Thyroid gland (tissue), 4 donors: ENCODE results near the gene MPP1. TPM values are rescaled to one million over a fixed set of nuclear protein-coding genes. Genes with fewer than 3 reads are reported as not detected.

Experiments
- DNase-seq, 2 donors: peaks; one replicate each; pipeline ENCODE4 v3.0.0-alpha.2; 2019
- H3K27ac ChIP-seq, 3 donors: fragments of 200-600 bp; sonication (generic); 1 replicate in 2 of 3; 2 replicates in 1 of 3; pipeline ENCODE4 v1.5.1; 2016 to 2019; ENCODE audit warnings: mild to moderate bottlenecking in 1 of 3, moderate library complexity in 1 of 3
- H3K27me3 ChIP-seq: fragments of 200-600 bp; sonication (generic); one replicate; pipeline ENCODE4 v1.5.1; 2019
- H3K36me3 ChIP-seq, 2 donors: fragments of 200-600 bp; sonication (generic); one replicate each; pipeline ENCODE4 v1.5.1; 2016 to 2019
- H3K4me1 ChIP-seq, 2 donors: fragments of 200-600 bp; sonication (generic); one replicate each; pipeline ENCODE4 v1.5.1; 2017 to 2019
- H3K4me3 ChIP-seq, 3 donors: fragments of 200-600 bp; sonication (generic); replicated peaks in 1 of 3; 1 replicate in 2 of 3; 2 replicates in 1 of 3; pipeline ENCODE4 v1.5.1; 2016; ENCODE audit warnings: mild to moderate bottlenecking in 1 of 3
- H3K9me3 ChIP-seq: fragments of 200-600 bp; sonication (generic); one replicate; pipeline ENCODE4 v1.5.1; 2017
- POLR2A ChIP-seq, 2 donors: fragments of 450-650 bp; IDR thresholded peaks; one replicate each; pipeline ENCODE4 v1.6.1; 2017; ENCODE audit warnings: antibody characterized with exemption in 2 of 2, mild to moderate bottlenecking in 2 of 2, moderate library complexity in 1 of 2
- WGBS, 2 donors: methylation state at CpG; one replicate each; pipeline ENCODE4 v1.1.5; 2017; 5-methylcytosine and 5-hydroxymethylcytosine counted together
- intact Hi-C: fragments of 100-400 bp; cut with DNase I; formaldehyde crosslinking; loops from one replicate; pipeline ENCODE4 v1.15.1; 2023
- total RNA-seq, 4 donors: library from RNA; depleted of rRNA; stranded (reverse); fragments of >200 nt; gene quantifications; one replicate each; pipeline ENCODE4 v1.2.3, GENCODE V29; 2016
- TF ChIP-seq, protein P1 (sequence below), 6 experiments: fragments of 200-600 bp in 3 of 6; fragments of 450-650 bp in 3 of 6; sonication (generic) in 3 of 6; IDR thresholded peaks; one replicate each; pipeline ENCODE4 v1.5.1; 2016 to 2019; ENCODE audit warnings: antibody characterized with exemption in 6 of 6, mild to moderate bottlenecking in 2 of 6, inconsistent platforms in 1 of 6, moderate library complexity in 1 of 6

The MPP1 gene
- total RNA-seq, 4 donors from 2014 or later = 26.8 to 47.3 (median 28.8) TPM

DNA sequence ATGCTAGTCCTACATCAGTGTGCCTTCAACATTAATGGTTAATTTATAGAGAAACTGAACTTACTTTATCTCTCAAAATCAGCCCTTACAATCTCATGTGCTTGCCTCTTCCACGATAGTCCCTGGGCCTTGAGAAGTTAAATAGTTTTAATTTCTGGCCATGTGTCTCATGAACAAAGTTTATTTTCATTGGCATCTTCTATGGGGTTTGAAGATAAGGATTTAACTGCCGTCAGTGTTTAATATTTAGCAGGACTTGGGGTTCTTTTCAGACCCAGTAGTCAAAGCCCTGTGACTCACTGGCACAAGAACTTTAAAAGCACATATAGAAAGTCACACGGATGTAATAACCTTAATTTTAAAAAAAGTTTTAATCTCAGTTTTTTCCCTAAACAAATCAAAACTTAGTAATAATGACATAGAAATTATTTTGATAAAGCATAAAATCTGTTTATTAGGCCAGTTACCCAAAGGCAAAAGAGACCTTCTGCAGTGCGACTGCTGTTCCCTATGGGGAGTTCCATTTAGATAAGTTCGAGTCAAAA, 10.1 kb upstream of the MPP1 start:
- Histone ChIP-seq H3K36me3 (no peaks in the 10 kb centered on the region), H3K27ac (no peak overlapping the region), H3K4me1 (no peaks in the 10 kb centered on the region), H3K9me3 (no peaks in the 10 kb centered on the region), H3K4me3 (no peak overlapping the region), H3K27me3 (no peaks in the 10 kb centered on the region)
- DNase-seq = no peak
- TF ChIP-seq, protein P1, sequence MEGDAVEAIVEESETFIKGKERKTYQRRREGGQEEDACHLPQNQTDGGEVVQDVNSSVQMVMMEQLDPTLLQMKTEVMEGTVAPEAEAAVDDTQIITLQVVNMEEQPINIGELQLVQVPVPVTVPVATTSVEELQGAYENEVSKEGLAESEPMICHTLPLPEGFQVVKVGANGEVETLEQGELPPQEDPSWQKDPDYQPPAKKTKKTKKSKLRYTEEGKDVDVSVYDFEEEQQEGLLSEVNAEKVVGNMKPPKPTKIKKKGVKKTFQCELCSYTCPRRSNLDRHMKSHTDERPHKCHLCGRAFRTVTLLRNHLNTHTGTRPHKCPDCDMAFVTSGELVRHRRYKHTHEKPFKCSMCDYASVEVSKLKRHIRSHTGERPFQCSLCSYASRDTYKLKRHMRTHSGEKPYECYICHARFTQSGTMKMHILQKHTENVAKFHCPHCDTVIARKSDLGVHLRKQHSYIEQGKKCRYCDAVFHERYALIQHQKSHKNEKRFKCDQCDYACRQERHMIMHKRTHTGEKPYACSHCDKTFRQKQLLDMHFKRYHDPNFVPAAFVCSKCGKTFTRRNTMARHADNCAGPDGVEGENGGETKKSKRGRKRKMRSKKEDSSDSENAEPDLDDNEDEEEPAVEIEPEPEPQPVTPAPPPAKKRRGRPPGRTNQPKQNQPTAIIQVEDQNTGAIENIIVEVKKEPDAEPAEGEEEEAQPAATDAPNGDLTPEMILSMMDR (IDR thresholded peaks at IDR 0.05) = no peak
- TF ChIP-seq POLR2A (IDR thresholded peaks at IDR 0.05) = no peak
- WGBS, 2 donors = 82 to 83% methylated on average over 5 of the region's 5 CpGs
- intact Hi-C loops = no loop called here

DNA sequence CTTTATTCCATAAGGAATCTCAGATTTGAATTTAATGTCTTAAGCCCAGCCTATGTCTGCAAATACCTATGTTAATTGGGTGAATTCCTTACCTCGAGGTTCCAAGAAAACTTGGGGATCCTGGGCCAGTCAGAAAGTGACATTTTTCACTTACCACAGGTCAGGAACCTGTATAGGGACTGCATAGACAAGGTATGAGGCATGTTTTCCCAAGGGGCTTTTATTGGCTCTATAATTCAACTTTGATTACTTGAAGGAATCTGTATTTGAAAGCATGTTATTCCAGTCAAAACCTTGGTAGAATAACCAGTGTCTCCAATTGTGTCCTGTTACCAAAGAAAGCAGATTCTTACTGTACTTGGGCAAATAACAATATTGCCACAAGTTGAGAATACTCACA, 8.5 kb upstream of the MPP1 start:
- TF ChIP-seq, protein P1 (IDR thresholded peaks at IDR 0.05) = no peak
- TF ChIP-seq POLR2A (IDR thresholded peaks at IDR 0.05) = no peak
- H3K36me3 ChIP-seq = no peaks in the 10 kb centered on the region
- DNase-seq = no peak
- no peaks in the 10 kb centered on the region for H3K4me1 ChIP-seq
- H3K9me3 ChIP-seq = no peaks in the 10 kb centered on the region
- H3K27ac ChIP-seq = no peak overlapping the region
- no peak overlapping the region for H3K4me3 ChIP-seq
- intact Hi-C loops = no loop called here
- 11 to 50% methylated on average over 1 of the region's 1 CpG for WGBS, 2 donors
- no peaks in the 10 kb centered on the region for H3K27me3 ChIP-seq

DNA sequence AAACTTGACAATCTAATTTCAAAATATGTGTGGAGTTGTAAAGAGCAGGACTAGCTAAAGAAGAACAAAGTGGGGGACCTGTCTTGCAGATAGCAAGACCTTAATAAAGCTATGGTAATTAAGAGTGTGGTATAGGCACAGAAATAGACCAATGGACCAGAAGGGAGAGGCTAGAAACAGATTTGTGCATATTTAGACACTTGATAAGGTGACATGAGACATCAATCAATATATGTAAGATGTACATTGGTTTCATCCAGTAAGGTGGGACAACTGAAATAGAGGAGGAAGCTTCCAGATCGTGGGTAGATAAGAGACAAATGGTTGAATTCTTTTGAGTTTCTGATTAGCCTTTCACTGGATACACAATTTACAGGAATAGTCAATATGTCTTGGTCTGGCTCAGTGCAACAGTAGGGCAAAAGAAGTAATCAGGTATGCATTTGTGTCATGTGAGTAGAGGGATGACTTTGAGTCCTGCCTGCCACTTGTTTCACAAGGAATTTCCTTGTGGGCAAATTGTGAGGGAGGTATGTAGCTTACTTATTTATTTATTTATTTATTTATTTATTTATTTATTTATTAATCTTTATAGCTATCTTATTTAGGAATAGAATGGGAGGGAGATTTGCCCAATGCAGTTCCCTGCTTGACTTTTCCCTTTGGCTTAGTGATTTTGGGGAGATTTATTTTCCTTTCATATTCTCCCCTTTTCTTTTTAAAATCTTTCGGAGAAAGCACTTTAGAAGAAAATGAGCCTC, 7.2 kb upstream of the MPP1 start:
- Histone ChIP-seq H3K9me3 (no peaks in the 10 kb centered on the region), H3K4me3 (no peak overlapping the region), H3K36me3 (no peaks in the 10 kb centered on the region), H3K27ac (no peak overlapping the region), H3K4me1 (no peaks in the 10 kb centered on the region), H3K27me3 (no peaks in the 10 kb centered on the region)
- TF ChIP-seq, protein P1 (IDR thresholded peaks at IDR 0.05) = no peak
- TF ChIP-seq POLR2A (IDR thresholded peaks at IDR 0.05) = no peak
- WGBS, 2 donors = 87% methylated on average over 2 of the region's 2 CpGs
- intact Hi-C loops = no loop called here
- no peak for DNase-seq

DNA sequence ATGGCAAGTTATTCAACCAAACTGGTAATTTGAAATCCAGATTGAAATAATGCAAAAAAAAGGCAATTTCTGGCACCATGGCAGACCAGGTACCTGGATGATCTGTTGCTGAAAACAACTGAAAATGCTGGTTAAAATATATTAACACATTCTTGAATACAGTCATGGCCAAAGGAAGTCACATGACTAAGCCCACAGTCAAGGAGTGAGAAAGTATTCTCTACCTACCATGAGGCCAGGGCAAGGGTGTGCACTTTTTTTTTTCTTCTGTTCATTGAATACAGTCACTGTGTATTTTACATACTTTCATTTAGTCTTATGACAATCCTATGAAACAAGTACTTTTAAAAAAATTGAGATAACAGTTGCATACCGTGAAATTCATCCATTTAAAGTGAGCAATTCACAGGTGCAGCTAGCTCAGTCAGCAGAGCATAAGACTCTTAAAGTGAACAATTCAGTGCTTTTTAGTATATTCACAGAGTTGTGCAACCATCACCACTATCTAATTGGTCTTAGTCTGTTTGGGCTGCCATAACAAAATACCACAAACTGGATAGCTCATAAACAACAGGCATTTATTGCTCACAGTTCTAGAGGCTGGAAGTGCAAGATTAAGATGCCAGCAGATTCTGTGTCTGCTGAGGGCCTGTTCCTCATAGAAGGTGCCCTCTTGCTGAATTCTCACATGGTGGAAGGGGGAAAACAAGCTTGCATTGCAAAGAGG, 4.8 kb upstream of the MPP1 start:
- H3K4me1 ChIP-seq = no peaks in the 10 kb centered on the region
- H3K36me3 ChIP-seq = no peaks in the 10 kb centered on the region
- no peak overlapping the region for H3K27ac ChIP-seq
- TF ChIP-seq POLR2A (IDR thresholded peaks at IDR 0.05) = no peak
- TF ChIP-seq, protein P1 (IDR thresholded peaks at IDR 0.05) = no peak
- intact Hi-C loops = no loop called here
- H3K27me3 ChIP-seq = no peaks in the 10 kb centered on the region
- no peak overlapping the region for H3K4me3 ChIP-seq
- no peak for DNase-seq
- H3K9me3 ChIP-seq = no peaks in the 10 kb centered on the region
- WGBS, 2 donors = 64 to 88% methylated on average over 1 of the region's 1 CpG
